ENCODE data around the gene PALS1. TPM values are rescaled to one million over a fixed set of nuclear protein-coding genes. Genes with fewer than 3 reads are reported as not detected.

PALS1 gene
- total and polyA plus RNA-seq, 2 of the 8 experiments (the other 6 are each of a cell fraction or from before 2014, with no cell fraction given): 6.7 to 25.1 TPM

DNA sequence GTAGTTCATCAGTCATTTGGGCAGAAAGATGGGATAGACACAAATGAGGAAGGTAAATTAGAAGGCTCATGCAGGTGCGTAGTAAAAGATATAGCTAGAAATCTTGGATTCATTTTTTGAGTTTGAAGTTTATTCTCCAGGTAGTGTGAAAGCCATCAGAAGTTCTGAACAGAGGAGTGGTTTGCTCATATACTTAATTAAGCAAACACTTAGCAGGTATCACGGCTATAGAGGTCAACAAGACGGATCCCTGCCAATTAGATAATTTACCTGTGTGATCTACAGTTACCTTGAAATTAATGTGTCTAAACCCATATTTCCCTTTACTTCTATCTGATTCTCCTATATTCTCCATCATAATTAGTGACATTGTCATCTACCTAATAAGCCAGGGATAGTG is 29.7 kb downstream of the PALS1 start:
- H2BK5ac ChIP-seq (ENCODE audit: low read depth, low read length): no peak overlapping the region
- peaks cover 0 to 44% of the 10 kb centered on the region in 2 experiments; a peak in 3 of 4 replicates for H3K79me2 ChIP-seq (ENCODE audit: control insufficient read depth in 1 of 2, insufficient read depth in 2 of 2, low read length in 2 of 2)
- H3K4me2 ChIP-seq (ENCODE audit: insufficient read depth in 1 of 2, low read depth in 2 of 2, low read length in 2 of 2): no peak overlapping the region
- H3K14ac ChIP-seq (ENCODE audit: insufficient read length): no peak overlapping the region
- H3K36me3 ChIP-seq (ENCODE audit: control insufficient read depth in 2 of 4, insufficient read depth in 4 of 4, low read length in 3 of 4): no peaks in the 10 kb centered on the region
- H3K4ac ChIP-seq (replicated peaks; ENCODE audit: insufficient read length, low read depth, low read length): no peak overlapping the region
- H3K9me3 ChIP-seq (ENCODE audit: insufficient read depth in 2 of 2, low read depth in 1 of 2, low read length in 1 of 2): no peaks in the 10 kb centered on the region
- H3K23ac ChIP-seq (ENCODE audit: insufficient read length): no peak overlapping the region
- no peak overlapping the region for H4K91ac ChIP-seq (replicated peaks; ENCODE audit: insufficient read length, low read length)
- H2BK20ac ChIP-seq (ENCODE audit: low read length): no peak overlapping the region
- H3K23me2 ChIP-seq (ENCODE audit: low read depth, low read length): no peaks in the 10 kb centered on the region
- WGBS, 2 experiments (ENCODE audit: extremely low coverage in 1 of 2, insufficient coverage in 1 of 2, insufficient read length in 1 of 2, insufficient replicate concordance in 2 of 2, low coverage in 1 of 2, low lambda C conversion rate in 2 of 2, missing lambda C conversion rate in 1 of 2): 100% methylated on average over 3 of the region's 3 CpGs; no CpG with 5 or more reads in 1 of the 2 experiments
- H3K9ac ChIP-seq (replicated peaks in 1 of 4; ENCODE audit: extremely low read depth in 1 of 4, low read depth in 3 of 4, low read length in 3 of 4): no peak overlapping the region
- H4K5ac ChIP-seq (ENCODE audit: insufficient read length, low read depth, low read length): no peak overlapping the region
- no peak for FAIRE-seq
- H2AFZ ChIP-seq (ENCODE audit: low read length): no peak overlapping the region
- no peak overlapping the region for H3K18ac ChIP-seq (ENCODE audit: extremely low read depth, low read length)
- H3K27ac ChIP-seq (ENCODE audit: low read depth, low read length): no peak overlapping the region
- peaks cover 2 to 3% of the 10 kb centered on the region in 2 experiments for H4K20me1 ChIP-seq (replicated peaks in 1 of 2; ENCODE audit: control insufficient read depth in 1 of 2, insufficient read depth in 2 of 2, low read length in 2 of 2)
- H3K4me3 ChIP-seq (ENCODE audit: extremely low read depth in 1 of 4, insufficient read depth in 2 of 4, low read depth in 3 of 4, low read length in 4 of 4): no peak overlapping the region
- no peaks in the 10 kb centered on the region for H3K27me3 ChIP-seq (replicated peaks in 1 of 4; ENCODE audit: control insufficient read depth in 3 of 4, extremely low read depth in 1 of 4, insufficient read depth in 3 of 4, low read length in 3 of 4)
- H3K4me1 ChIP-seq (replicated peaks in 1 of 4; ENCODE audit: control insufficient read depth in 3 of 4, insufficient read depth in 4 of 4, low read length in 3 of 4): peaks cover 5 to 17% (median 8%) of the 10 kb centered on the region in 4 experiments; a peak in 6 of 7 replicates
- CTCF ChIA-PET (ENCODE audit: partially characterized antibody): interaction anchor here (4.2 kb wide), 1 partner anchor 15 kb away, joined by 19 read pairs; no protein-coding TSS in a partner anchor
- DNase-seq (ENCODE audit: low read depth in 1 of 2, low spot score in 2 of 2): no peak
- no peaks in the 10 kb centered on the region for H3K79me1 ChIP-seq (ENCODE audit: low read depth, low read length)
- H4K8ac ChIP-seq (ENCODE audit: extremely low read depth, insufficient read depth, low read length): no peak overlapping the region
- H3K56ac ChIP-seq (replicated peaks; ENCODE audit: insufficient read length, low read depth, low read length): no peak overlapping the region
- H2AK5ac ChIP-seq (ENCODE audit: low read depth, low read length): no peak overlapping the region
- H2BK120ac ChIP-seq (replicated peaks; ENCODE audit: low read depth, low read length): no peak overlapping the region
- H2BK12ac ChIP-seq (ENCODE audit: low read depth, low read length): no peak overlapping the region
- H2BK15ac ChIP-seq (ENCODE audit: low read length): no peak overlapping the region
- POLR2A ChIA-PET (ENCODE audit: partially characterized antibody): interaction anchor here (1.5 kb wide), 1 partner anchor 14 kb away, joined by 4 read pairs; no protein-coding TSS in a partner anchor
- no peak for TF ChIP-seq EGR1 (IDR thresholded peaks at IDR 0.05; ENCODE audit: borderline replicate concordance, low read depth, low read length)
